GM12864 (cell line): ENCODE measurements around the gene CTAGE8.
"Not testable (repeated sequence)": the region's sequence is repeated elsewhere in the genome, so short reads cannot be mapped to it uniquely, and the experiment has no call there.

Experiments
- DNase-seq: peaks from one replicate; pipeline ENCODE4 v3.0.0-alpha.2; 2011; ENCODE audit warnings: low read depth
- H3K4me3 ChIP-seq: 2 replicates; pipeline ENCODE4 v1.5.1; 2011; ENCODE audit warnings: mild to moderate bottlenecking, low read depth, low read length, control low read depth

The CTAGE8 gene

DNA sequence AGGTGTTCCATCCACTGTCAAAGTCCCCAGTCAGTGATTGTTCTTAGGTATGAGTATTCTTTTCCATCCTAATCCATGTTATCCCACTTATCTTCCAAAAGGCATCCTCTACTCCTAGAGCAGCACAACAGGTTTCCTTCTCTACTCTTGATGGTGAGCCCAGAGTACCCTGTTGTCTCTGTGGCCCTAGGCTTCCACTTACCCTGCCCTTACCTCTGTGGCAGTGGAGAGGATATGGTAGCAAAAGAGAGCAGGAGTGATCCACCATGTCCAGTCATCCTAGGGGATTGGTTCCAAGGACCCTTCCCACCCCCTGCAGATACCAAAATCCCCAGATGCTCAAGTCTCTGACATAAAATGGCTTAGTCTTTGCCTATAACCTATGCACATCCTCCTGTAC lies 51.9 kb downstream of the CTAGE8 start:
- DNase-seq, H3K4me3 ChIP-seq: not testable (repeated sequence)
